Stomach (tissue), 9 donors: ENCODE results near the gene NOCT. TPM values are rescaled to one million over a fixed set of nuclear protein-coding genes. Genes with fewer than 3 reads are reported as not detected.
"Not testable (repeated sequence)": the region's sequence is repeated elsewhere in the genome, so short reads cannot be mapped to it uniquely, and the experiment has no call there.

ENCODE experiments used
- DNase-seq, 2 donors: peaks; one replicate each; pipeline versions ENCODE4 v3.0.0 to v3.0.0-alpha.2; 2013 to 2019
- H3K27ac ChIP-seq, 5 donors: fragments of 200-600 bp in 4 of 5; sonication (generic) in 4 of 5; one replicate each; pipeline ENCODE4 v1.5.1; 2013 to 2019; ENCODE audit warnings: mild to moderate bottlenecking in 1 of 5, moderate library complexity in 1 of 5
- H3K27me3 ChIP-seq, 3 donors: fragments of 200-600 bp; sonication (generic); one replicate each; pipeline ENCODE4 v1.5.1; 2017 to 2019; ENCODE audit warnings: mixed run types in 1 of 3
- H3K36me3 ChIP-seq, 4 donors: fragments of 200-600 bp; sonication (generic); 1 replicate in 3 of 4; 2 replicates in 1 of 4; pipeline ENCODE4 v1.5.1; 2016 to 2019
- H3K4me1 ChIP-seq, 4 donors: fragments of 200-600 bp; sonication (generic); one replicate each; pipeline ENCODE4 v1.5.1; 2016 to 2019
- H3K4me3 ChIP-seq, 4 donors: fragments of 200-600 bp; sonication (generic) in 3 of 4; one replicate each; pipeline ENCODE4 v1.5.1; 2016 to 2019; ENCODE audit warnings: mild to moderate bottlenecking in 1 of 4
- H3K9me3 ChIP-seq, 4 donors: fragments of 200-600 bp; sonication (generic); one replicate each; pipeline ENCODE4 v1.5.1; 2016 to 2019
- EP300 ChIP-seq: sonication (generic); formaldehyde crosslinking; IDR thresholded peaks from one replicate; pipeline ENCODE4 v1.6.1; 2017; ENCODE audit warnings: antibody characterized with exemption
- POLR2A ChIP-seq, 4 donors: fragments of 450-650 bp; IDR thresholded peaks; one replicate each; pipeline ENCODE4 v1.6.1; 2016; ENCODE audit warnings: antibody characterized with exemption in 4 of 4, control low read depth in 2 of 4, mild to moderate bottlenecking in 1 of 4, moderate library complexity in 1 of 4
- POLR2AphosphoS5 ChIP-seq, 3 donors: sonication (generic); formaldehyde crosslinking; IDR thresholded peaks; one replicate each; pipeline ENCODE4 v1.6.1; 2016; ENCODE audit warnings: antibody characterized with exemption in 3 of 3
- WGBS, 5 donors: extraction: QIAGEN DNeasy Blood & Tissue Kit in 3 of 5; methylation state at CpG; one replicate each; pipeline versions ENCODE4 v1.1.5 to v1.1.7; 2013 to 2018; 5-methylcytosine and 5-hydroxymethylcytosine counted together
- intact Hi-C: fragments of 100-400 bp; cut with DNase I; formaldehyde crosslinking; loops from one replicate; pipeline ENCODE4 v1.15.1; 2023; ENCODE audit warnings: low total_unique reads
- polyA plus RNA-seq, 3 donors: library from polyadenylated mRNA; stranded (reverse); fragments of 200-250 nt; gene quantifications; one replicate each; pipeline ENCODE4 v1.2.3, GENCODE V29; 2013
- total RNA-seq, 5 donors: library from RNA; depleted of rRNA; stranded (reverse); fragments of >200 nt; gene quantifications; one replicate each; pipeline versions ENCODE4 v1.1.0 to v1.2.3, GENCODE V29; 2014 to 2016
- TF ChIP-seq, protein P1 (sequence below), 7 experiments: fragments of 450-650 bp in 4 of 7; fragments of 200-600 bp in 3 of 7; sonication (generic) in 3 of 7; IDR thresholded peaks; one replicate each; pipeline ENCODE4 v1.5.1; 2016 to 2019; ENCODE audit warnings: antibody characterized with exemption in 7 of 7, control low read depth in 2 of 7, mild to moderate bottlenecking in 1 of 7
- donor health status: healthy with polysubstance abuse.
- donor health status: Bipolar disorder and iron deficiency.
- donor health status: healthy.

Gene NOCT
- total and polyA plus RNA-seq, 8 donors, result 0.38 to 4.4 (median 0.91) TPM; not detected in 2

DNA sequence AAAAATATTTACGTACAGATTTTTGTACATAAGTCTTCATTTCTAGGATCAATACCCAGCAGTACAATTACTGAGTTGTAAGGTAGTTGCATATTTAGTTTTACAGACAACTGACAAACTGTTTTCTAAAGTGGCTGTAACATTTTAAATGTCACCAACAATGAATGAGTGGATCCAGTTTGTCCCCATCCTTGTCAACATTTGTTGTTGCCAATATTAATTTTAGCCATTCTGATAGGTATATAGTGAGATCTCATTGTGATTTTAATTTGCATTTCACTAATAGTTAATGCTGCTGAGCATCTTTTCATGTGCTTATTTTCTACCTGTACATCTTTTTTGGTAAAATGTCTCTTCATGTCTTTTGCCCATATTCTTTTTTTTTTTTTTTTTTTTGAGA is 30.9 kb upstream of the NOCT start:
- H3K27me3 ChIP-seq, result no peaks in the 10 kb centered on the region
- H3K9me3 ChIP-seq, result no peaks in the 10 kb centered on the region
- DNase-seq, result no peak
- no peaks in the 10 kb centered on the region for H3K36me3 ChIP-seq
- intact Hi-C loops, result no loop called here
- H3K4me1 ChIP-seq, result peaks cover 0 to 10% (median 0%) of the 10 kb centered on the region in 4 donors
- no peak overlapping the region for H3K4me3 ChIP-seq
- 97 to 100% (median 98%) methylated on average over 1 of the region's 1 CpG for WGBS, 5 donors
- no peak for TF ChIP-seq EP300
- no peak overlapping the region for H3K27ac ChIP-seq

DNA sequence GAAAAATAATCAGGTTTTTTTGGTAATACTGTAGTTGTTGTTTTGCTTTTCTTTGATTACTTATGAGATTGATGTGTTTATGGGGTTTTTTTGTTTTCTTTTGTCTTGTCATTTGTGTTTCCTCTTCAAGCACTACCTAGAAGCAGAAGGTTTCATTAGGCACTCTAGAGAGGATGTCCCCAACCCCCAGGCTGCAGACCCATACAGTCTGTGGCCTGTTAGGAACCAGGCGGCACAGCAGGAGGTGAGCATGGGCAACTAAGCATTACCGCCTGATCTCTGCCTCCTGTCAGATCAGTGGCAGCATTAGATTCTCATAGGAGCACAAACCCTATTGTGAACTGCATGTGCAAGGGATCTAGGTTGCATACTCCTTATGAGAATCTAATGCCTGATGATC is 22.9 kb upstream of the NOCT start:
- H3K4me3 ChIP-seq, result no peak overlapping the region
- H3K27ac ChIP-seq, result no peak overlapping the region
- no peak for DNase-seq
- H3K9me3 ChIP-seq, result no peaks in the 10 kb centered on the region
- intact Hi-C loops, result no loop called here
- H3K4me1 ChIP-seq, result no peaks in the 10 kb centered on the region
- no peaks in the 10 kb centered on the region for H3K27me3 ChIP-seq
- no peak for TF ChIP-seq POLR2AphosphoS5 (IDR thresholded peaks at IDR 0.05)
- no peak for TF ChIP-seq EP300
- TF ChIP-seq, protein P1, sequence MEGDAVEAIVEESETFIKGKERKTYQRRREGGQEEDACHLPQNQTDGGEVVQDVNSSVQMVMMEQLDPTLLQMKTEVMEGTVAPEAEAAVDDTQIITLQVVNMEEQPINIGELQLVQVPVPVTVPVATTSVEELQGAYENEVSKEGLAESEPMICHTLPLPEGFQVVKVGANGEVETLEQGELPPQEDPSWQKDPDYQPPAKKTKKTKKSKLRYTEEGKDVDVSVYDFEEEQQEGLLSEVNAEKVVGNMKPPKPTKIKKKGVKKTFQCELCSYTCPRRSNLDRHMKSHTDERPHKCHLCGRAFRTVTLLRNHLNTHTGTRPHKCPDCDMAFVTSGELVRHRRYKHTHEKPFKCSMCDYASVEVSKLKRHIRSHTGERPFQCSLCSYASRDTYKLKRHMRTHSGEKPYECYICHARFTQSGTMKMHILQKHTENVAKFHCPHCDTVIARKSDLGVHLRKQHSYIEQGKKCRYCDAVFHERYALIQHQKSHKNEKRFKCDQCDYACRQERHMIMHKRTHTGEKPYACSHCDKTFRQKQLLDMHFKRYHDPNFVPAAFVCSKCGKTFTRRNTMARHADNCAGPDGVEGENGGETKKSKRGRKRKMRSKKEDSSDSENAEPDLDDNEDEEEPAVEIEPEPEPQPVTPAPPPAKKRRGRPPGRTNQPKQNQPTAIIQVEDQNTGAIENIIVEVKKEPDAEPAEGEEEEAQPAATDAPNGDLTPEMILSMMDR (IDR thresholded peaks at IDR 0.05), result no peak
- TF ChIP-seq POLR2A (IDR thresholded peaks at IDR 0.05), result no peak
- no peaks in the 10 kb centered on the region for H3K36me3 ChIP-seq
- WGBS, 5 donors, result 83 to 100% (median 97%) methylated on average over 2 of the region's 2 CpGs

DNA sequence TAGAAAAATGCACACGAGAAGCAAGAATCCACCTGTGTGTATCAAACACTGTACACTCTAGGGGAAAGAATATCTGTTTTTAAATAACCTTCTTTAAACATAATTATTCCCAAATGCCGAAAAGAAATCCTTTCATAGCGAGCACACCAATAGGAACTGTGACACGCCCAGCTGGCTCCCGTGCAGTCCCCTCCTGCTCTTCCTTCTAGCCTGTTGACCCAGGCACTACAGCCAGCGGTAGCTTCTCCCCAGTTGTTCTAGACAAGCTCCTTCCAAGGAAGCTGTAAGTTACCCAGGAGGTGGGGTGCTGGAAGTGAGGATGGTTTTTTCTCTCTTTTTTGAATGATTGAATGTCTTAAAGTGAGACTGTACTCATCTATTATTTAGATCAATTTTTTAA is 19.5 kb upstream of the NOCT start:
- no peaks in the 10 kb centered on the region for H3K9me3 ChIP-seq
- H3K36me3 ChIP-seq, result no peaks in the 10 kb centered on the region
- 47 to 59% (median 53%) methylated on average over 6 of the region's 6 CpGs for WGBS, 5 donors
- DNase-seq, result no peak
- H3K4me3 ChIP-seq, result no peak overlapping the region
- intact Hi-C loops, result no loop called here
- TF ChIP-seq POLR2A (IDR thresholded peaks at IDR 0.05), result no peak
- no peak for TF ChIP-seq POLR2AphosphoS5 (IDR thresholded peaks at IDR 0.05)
- TF ChIP-seq, protein P1 (IDR thresholded peaks at IDR 0.05), result no peak
- no peak for TF ChIP-seq EP300
- H3K27ac ChIP-seq, result no peak overlapping the region
- no peaks in the 10 kb centered on the region for H3K27me3 ChIP-seq
- no peaks in the 10 kb centered on the region for H3K4me1 ChIP-seq

DNA sequence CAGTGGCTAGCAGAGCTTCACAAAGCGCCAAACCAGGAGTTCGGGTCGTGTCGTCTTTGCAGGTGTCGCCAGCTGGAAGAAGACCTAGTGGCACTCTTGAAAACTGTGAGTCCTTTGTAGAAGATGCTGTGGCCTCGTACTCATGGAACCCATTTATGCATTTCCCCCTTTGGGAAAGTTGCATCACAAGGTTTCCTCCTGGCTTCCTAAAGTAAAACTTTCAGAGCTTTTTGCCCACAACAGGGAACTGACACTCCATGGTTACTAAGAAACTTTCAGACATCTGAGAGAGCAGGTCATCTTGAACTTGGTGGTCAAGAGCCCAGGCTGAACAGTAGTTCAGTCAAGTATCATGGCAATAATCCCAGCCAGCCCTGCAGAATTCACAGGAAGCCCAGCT is 15.9 kb upstream of the NOCT start:
- intact Hi-C loops, result no loop called here
- 86 to 97% (median 93%) methylated on average over 6 of the region's 6 CpGs for WGBS, 5 donors

DNA sequence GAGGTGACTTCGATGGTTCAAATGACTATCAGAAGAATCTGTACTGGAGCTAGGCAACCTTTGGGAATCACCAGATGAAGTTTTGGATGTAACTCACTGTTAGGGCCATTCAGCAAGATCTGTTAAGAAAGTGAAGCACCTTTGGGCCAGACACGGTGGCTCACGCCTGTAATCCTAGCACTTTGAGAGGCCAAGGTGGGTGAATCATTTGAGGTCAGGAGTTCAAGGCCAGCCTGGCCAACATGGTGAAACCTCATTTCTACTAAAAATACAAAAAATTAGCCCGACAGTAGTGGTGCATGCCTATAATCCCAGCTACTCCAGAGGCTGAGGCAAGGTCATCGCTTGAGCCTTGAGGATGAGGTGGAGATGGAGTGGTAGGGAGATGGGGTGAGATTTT is 15.4 kb upstream of the NOCT start:
- 90 to 95% (median 92%) methylated on average over 5 of the region's 5 CpGs for WGBS, 5 donors
- H3K4me3 ChIP-seq, H3K27me3 ChIP-seq, H3K36me3 ChIP-seq, intact Hi-C loops, DNase-seq, H3K4me1 ChIP-seq, H3K27ac ChIP-seq, H3K9me3 ChIP-seq: not testable (repeated sequence)

More for the DNA sequence above, 15.9 kb upstream of the NOCT start:
- no peaks in the 10 kb centered on the region for H3K9me3 ChIP-seq
- H3K27ac ChIP-seq, result no peak overlapping the region
- H3K4me1 ChIP-seq, result no peaks in the 10 kb centered on the region
- H3K4me3 ChIP-seq, result no peak overlapping the region
- no peaks in the 10 kb centered on the region for H3K27me3 ChIP-seq
- H3K36me3 ChIP-seq, result no peaks in the 10 kb centered on the region
- TF ChIP-seq POLR2A (IDR thresholded peaks at IDR 0.05), result no peak
- TF ChIP-seq, protein P1 (IDR thresholded peaks at IDR 0.05), result no peak
- TF ChIP-seq EP300, result no peak
- TF ChIP-seq POLR2AphosphoS5 (IDR thresholded peaks at IDR 0.05), result no peak
- no peak for DNase-seq

DNA sequence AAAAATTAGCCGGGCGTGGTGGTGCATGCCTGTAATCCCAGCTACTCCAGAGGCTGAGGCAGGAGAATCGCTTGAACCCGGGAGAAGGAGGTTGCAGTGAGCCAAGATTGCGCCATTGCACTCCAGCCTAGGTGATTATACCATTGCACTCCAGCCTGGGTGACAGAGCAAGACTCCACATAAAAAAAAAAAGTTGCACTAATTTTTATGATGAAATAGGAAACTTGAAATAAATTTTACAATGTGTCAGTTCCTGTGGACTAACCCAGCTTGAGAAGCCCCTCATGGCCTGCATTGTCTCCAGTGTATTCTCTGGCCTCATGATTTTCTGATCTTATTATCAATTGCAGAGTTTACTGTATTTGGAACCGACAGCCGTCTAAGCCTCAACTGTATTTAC is 14.2 kb upstream of the NOCT start:
- H3K27me3 ChIP-seq, H3K4me3 ChIP-seq, H3K9me3 ChIP-seq, H3K27ac ChIP-seq, H3K36me3 ChIP-seq, DNase-seq, H3K4me1 ChIP-seq, intact Hi-C loops: not testable (repeated sequence)
- 83 to 92% (median 91%) methylated on average over 7 of the region's 7 CpGs for WGBS, 5 donors

DNA sequence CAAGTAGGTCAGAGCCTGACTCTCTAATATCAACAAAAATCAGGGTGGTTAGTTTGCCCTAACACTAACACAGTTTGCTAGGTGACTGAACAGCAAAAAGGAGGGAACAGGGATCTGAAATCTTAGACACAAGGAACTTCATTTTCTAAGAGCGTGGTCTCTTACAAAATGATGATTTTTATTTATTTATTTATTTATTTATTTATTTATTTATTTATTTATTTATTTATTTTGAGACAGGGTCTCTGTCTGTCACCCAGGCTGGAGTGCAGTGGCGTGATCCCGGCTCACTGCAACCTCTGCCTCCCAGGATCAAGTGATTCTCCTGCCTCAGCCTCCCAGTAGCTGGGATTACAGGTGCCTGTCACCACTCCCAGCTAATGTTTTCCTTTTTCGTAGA is 11.9 kb upstream of the NOCT start:
- H3K4me1 ChIP-seq, intact Hi-C loops, H3K4me3 ChIP-seq, H3K9me3 ChIP-seq, H3K36me3 ChIP-seq, H3K27me3 ChIP-seq, H3K27ac ChIP-seq, DNase-seq: not testable (repeated sequence)
- WGBS, 5 donors, result 83 to 98% (median 94%) methylated on average over 4 of the region's 4 CpGs
